DMS114 treated with DMSO at 0.1 percent for 48 hours (cell line): ENCODE results near the gene OCEL1.

Source experiments
- DNase-seq: peaks from one replicate; lab custom pipeline; 2025; ENCODE audit not compliant: unreplicated experiment; lab: John Stamatoyannopoulos, UW

Gene OCEL1

DNA sequence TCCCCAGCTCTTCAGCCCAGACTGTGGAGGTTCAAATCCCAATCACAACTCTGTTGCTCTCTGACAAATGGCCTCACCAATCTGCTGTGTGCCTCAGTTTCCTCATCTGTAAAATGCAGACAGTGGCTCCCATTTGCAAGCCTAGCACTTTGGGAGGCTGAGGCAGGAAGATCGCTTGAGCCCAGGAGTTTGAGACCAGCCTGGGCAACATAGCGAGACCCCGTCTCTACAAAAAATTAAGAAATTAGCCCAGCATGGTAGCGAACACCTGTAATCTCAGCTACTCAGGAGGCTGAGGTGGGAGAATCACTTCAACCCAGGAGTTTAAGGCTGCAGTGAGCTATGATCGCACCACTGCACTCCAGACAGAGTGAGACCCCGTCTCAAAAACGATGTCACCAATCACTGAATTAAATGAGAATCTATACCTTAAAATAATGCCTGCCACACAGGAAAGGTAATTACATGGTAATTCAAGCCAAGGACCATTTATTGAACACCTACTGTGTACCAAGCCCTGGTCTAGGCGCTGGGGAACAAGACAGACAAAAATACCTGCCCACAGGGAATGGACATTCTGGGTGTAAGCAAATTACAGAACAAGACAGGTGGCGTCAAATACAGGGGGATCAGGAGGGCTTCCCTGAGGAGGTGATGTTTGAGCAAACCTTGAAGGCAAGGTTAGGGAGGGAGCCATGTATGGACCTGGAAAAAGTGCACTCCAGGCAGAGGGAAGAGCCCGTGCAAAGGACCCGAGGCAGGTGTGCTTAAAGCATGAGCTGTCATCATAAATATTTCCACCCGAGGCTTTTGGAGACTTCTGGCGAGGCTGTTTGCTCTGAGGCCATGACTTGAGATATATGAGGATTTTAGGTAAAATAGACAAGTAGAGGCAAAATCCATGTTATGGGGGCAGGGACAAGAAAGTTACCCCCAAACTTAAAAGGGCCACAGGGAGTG lies 12.0 kb downstream of the OCEL1 start:
- DNase-seq = no peak

DNA sequence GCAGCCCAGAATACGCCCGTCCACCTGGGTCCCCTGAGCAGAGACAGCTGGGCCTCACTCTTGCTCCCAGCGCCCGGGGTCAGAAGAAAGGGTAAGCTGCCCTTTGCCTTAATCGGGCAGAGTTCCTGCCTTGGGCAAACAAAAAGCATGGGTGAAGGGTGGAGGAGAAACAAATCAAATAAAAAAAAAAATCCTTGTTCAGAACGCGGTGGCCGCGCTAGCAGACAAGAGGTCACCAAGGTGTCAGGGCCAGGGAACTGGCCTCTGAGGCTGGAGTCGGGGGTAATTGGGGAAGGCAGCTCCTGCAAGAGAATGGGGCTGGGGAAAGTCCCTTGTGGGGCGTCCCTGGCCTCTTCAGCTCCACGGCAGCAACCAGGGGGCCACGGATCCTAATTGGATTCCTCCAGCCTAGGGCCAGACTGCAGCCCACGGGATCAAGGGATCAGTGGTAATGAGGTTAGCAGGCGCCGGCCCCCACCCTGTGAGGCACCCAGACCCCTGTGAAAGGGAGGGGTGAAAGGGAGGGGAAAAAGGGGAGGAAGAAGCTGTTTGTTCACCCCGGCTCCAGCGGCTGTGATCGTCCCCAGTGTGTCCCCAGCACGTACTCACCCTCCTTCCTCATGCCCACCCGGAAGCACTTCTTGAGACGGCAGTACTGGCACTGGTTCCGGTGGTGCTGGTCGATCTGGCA lies 14.2 kb downstream of the OCEL1 start:
- no peak for DNase-seq

DNA sequence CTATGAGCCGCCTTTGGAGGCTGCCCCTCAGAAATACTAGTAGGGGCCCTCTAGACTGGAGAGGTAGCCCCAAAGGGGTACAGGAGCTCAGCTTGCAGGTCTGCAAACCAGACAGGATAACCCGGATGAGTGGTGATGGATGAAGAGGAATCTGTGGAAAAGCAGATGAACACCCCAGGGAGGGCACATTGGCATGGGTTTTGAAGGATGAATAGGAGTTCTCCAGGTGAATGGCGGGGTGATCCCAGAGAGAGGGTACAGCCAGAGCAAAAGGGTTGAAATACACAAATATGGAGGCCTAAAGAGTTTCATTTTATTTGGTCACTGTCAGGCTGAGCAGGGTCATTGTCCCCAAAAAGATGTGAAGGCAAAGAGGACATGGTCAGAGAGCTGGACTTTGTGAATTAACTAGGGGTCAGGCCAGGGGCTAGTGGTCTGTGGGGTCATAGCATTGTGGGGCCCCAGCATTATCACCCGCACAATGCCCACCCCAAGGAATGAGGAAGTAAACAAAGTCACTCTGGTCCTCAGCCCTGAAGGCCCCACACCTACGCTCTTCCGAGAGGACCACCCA lies 14.9 kb downstream of the OCEL1 start:
- DNase-seq = no peak

DNA sequence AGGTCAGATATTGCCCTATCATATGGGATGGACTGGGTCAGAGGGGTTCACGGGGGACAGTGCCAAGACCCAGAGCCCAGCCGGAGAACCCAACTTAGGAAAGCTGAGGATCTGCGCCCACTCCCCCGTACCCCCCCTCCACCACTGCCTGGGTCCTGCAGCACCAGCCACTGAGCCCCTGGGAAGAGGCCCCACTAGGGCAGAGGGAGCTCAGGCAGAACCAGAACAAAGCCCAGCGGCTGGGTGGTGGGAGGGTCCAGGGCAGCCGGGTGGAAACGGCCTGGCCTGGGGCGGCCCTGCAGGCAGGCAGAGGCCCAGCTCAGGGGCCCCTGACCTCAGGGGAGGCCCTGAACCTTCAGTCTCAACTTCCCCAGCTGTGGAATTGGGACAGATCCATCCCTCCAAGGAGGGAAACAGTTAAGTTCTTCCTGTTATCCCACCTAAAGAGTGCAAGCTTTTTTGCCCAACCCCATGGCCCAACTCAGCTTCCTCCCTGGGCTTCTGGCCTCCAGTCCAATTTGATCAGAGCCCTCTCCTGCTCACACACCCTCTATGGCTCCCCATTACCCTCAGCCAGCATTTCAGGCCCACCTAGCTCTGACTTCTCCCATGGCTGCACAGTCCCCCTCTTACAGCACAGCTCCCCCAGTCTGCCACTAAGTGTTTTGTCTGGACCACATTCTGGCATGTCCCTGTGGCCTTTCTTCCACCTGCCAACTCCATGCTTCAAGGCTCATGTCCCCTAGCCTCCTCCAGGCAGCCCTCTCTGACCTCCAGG lies 16.6 kb downstream of the OCEL1 start:
- DNase-seq = no peak

DNA sequence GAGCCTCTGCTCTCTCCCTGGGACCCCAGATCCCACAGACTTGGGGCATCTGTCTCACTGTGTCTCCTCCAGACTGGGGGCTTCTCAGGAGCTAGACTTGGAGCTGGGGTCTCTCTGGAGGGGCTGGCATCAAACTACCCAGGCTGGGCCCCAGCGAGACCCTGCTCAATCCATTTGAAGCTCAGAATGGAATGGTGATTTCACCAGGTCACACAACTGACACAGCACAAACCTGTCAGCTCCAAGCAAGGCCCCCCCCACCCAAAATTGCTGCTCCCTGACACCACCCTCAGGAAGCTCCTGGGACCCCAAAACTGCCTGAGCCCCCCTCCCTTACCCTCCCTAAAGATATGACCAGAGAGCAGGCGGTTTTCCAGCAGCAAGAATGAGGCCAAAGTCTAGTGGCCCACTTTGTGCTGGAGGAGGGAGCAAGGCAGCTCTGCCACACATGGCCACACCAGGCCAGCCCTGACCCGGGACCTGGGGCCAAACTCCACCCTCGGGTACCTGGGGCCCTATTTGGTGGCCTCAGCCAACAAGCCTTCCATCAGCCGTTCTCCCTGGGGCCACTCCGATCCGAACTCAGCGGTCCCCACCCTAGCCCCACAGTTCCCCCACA lies 17.3 kb downstream of the OCEL1 start:
- no peak for DNase-seq

DNA sequence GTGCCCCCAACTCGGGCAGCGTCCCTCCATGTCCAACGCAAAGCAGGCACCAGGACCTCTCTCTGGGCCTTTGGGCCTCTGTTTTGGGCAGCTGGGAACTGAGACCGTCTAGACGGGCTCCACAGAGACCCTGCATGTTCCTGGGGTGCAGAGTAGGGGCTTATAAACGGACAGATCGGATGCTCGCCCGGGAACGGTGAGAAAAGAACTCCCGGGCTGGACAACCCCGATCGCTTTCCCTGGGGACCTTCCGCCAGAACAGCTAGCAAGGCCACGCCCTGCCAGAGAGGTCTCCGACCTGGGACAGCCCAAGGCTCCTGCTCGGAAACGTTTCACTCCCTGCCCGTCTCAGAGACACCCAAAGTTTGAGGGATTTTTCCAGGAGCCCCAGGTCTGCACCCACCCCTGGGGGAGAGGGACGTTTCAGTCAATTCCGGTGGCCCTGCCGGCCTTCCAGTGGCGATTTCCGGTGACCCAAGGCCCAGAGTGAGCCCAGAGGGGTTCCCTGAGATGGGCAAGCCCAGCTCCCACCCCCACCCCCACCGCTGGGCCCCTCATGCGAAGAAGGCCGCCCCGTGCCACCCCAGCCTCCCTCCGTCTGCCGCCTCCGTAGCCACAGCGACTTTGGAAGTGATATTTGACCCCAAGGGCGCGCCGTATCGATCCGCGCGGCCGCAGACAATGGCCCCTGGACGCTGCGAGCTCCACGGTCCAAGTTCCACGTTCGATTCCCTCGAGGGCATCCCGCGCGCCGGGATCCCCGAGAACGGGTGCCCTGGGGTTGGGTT lies 18.0 kb downstream of the OCEL1 start:
- DNase-seq = no peak

DNA sequence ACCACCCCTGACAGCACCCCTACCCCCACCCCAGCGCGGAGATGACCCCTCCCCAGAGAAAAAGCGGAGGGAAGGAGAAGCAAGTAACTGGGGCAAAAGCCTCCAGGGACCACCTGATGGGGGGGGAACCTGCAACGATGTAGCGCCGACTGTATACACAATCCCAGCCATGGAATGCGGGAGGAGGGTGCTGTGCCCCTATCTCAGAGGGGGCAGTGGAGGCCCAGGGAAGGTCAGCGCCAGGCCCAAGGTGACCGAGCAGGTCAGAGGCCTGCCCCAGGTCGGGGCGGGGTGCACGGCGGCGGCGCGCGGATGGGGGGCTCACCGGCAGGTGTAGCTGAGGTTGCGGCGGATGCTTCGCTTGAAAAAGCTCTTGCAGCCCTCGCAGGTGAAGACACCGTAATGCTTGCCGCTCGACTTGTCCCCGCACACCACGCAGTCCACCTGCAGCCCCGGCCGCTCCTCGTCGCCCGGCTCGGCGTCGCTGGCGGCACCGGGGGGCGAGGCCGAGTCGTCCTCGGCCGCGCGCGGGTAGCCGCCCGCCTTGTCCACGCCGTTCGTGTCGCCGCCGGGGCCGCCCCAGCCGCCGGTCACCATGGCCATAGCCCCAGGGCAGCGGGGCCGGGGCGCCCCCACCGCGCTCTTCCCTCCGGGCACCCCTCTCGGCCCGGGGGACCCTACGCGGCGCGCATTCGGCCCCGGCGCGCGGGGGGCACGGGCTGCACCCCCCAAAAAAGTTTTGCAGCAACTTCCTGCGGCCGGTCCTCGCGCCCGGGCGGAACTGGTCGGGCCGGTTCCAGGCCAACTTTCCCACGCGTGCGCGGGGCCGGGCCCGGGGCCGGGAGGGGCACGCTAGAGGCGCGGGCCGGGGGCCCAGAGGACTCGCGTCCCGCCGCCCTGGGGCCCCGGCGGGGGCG lies 18.9 kb downstream of the OCEL1 start:
- DNase-seq = no peak

DNA sequence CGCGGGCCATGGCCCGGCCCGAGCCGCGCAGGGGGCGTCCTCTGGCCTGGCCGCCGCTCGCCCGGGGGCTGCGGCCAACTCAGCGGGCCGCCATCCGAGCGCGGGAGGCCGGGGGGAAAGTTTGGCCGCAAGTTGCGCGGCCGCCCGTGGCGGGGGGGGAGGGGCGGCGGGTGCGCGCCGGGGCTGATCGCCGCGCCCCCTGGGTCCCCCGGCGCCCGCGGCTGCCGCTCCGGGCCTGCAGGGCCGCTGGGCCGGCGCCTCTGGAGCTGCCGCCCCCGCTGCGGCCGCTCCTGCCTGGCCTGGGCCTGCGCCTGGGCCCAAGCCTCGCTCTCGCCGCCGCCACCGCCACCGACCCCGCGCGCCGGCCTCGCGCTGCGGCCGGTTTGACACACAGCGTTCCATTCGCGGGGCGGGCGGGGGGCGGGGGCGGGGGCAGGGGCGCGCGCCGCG lies 19.5 kb downstream of the OCEL1 start, which contains the start of gene NR2F6:
Gene NR2F6 (minus strand): TSS at position 385 of the 450 bp plus-strand sequence. CDS start 699 bp downstream, outside the sequence.
- no peak for DNase-seq

DNA sequence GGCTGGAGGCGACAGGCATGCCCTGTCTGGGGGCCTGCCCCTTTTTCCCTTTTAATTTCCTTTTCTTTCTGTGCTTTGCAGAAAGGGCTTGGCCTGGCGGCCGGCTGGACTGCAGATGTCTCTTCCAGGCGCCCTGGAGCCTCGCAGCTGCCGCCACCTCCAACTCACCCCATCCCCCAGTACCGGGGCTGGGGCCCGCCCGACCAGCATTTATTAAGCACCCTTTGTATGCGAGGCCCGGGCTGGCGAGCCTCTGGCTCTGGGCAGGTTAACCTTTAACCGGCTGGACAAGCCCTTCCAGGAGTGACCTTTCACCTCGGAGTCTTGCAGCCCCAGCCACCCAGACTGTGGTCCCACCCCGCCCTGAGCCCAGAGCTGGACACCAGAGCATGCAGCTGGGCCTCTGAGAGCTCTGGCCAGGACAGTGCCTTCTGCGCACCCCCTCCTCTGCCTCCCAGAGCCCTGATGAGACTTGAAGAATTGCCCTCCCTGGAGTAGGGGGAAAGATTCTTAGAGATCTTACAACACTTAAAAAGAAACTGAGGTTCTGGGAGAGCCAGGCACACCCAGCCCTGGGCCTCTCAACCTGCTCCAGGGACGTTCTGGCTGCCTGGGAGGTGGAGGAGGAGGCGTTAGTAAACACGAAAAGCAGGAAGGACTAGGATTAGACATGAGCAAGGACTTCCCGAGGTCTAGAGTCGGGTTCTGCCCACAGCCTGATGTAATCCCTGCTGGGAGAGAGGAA lies 20.8 kb downstream of the OCEL1 start:
- no peak for DNase-seq

DNA sequence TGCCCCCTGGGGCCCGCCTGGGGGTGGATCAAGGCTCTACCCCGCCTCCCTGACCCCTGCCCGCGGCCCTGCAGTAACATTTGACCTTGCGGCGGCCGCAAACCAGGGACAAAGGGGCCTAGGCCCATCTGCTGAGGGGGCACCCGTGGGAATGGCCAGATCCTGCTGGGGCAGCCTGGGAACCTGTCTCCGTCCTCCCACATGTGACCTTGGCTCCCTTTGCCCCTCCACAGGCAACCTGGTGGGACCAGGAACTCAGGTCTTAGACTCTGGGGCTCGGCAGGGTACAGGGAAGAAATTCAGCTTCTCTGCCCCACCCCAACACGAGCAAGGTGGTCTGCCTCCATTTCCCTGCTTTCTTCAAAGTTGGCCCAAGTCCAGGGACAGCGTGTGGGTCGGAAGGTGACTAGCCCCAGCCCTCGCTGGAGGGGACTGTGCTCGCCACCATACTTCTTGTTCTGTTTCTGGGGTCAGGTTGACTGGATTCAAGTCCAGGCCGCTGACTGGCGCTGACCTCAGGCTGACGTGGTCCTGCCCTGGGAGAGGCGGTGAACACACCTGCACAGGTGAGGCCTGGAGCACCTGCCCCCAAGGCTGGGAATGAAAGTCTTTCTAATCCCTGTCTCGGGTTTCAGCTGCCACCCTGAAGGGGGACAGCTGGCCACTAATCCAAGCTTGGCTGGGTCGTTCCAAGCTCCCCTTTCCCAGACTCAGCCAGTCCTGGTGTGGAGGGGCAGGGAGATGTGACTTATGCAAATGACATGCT lies 22.2 kb downstream of the OCEL1 start:
- no peak for DNase-seq

DNA sequence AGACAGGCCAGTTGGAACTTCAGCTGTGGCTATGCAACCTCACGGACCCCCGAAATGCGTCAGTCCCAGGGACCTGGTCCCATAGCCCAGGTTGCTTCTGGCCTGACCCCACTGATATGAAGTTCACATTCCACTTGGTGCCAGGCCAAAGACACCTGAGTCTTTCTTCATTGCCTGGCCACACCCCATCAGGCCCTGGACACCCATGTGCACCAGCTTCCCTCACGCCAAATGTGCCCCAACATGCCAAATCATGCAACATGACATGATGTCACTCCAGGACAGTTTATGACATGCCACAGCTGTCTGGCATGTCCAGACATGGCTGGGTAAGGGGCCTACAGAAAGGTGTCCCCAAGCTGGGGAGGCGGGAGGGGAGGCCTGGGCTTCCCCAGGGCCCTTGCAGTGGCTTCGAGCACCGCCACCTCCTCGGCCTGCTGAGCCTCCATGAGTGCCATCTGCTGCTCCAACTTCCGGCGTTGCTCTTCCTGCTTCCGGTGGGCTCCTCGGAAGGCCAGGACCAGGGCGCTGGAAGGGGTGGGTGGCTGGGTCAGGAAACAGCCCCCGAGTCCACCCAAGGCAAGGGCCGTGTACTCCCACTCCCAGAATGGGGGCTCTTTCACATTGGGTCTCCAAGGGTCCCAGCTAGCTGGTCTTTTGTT lies 24.0 kb downstream of the OCEL1 start:
- DNase-seq = no peak

DNA sequence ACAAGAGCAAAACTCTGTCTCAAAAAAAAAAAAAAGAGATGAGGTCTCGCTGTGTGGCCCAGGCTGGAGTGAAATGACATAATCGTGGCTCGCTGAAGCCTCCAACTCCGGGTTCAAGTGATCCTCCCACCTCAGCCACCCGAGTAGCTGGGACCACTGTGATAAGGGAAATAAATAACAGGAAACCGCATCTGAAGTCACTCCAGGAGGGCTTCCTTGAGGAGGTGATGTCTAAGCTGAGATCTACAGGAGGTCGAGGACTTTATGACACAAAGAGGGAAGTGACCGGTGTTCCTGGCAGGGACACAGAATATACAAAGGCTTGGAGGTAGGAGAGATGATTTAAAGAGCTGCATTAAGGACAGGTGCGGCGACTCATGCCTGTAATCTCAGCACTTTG lies 28.6 kb downstream of the OCEL1 start:
- no peak for DNase-seq

DNA sequence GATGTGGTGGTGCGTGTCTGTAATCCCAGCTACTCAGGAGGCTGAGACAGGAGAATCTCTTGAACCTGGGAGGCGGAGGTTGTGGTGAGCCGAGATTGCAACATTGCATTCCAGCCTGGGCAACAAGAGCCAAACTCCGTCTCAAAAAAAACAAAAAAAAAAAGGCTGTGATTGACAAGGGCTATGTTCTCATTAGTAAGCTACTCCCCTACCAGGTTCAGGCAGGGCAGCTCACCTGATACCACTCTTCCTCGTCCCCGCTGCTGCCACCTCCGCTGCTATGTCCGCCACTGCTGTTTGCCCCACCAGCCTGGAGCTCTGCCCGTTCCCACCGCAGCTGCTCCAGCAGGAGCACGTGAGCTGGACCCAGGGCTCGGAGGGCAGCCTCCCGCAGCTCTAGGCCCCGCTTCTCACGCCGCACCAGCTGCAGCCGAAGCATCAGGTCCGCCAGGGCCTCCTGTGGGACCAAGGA lies 29.2 kb downstream of the OCEL1 start:
- no peak for DNase-seq

DNA sequence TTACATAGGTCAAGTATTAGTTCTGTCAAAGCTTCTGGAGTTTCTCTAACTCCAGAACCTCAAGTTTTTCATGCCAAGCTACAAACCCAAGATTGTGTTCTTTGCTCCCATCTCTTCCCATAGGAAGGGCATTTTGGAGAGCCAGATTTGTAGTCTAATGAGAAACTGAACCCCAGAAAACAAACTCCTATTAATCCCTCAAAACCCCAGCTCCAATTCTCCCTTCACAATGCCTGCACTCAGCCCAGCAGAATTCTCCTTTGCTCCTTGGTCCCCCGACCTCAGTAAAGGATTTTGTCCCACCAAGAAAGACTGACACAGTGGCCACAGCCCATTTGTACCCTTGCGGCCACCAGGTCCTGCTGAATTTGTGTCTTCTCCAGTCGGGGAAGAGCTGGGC lies 30.1 kb downstream of the OCEL1 start:
- DNase-seq = no peak

DNA sequence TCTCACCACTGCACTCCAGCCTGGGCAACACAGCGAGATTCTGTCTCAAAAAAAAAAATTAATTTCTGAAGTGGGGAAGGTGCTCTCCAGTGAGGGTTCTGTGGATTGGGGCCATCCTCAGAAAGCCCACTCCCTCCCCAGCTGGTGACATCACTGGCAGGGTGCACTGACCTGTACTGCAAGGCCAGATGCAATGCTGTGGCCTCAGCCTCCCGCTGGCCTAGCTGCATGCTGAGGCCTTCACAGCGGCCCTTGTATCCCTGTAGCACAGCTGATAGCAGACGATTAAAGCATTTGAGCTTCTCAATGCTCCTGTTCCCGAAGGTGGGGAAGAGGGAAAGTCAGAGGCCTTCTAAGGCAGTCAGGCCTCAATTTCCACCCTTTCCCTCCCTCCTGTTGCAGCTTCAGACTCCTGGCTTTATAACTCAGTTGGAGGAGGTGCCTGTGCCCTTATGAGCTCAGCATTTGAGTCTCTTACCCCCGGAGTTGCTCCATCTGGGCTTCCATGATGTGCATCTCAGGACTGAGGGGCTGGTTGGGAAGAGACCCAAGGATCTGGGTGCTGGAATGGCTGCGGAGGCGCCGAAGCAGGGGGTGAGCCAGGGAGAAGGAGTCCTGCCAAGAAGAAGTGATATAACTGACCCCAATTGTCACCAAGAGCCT lies 33.2 kb downstream of the OCEL1 start:
- no peak for DNase-seq

DNA sequence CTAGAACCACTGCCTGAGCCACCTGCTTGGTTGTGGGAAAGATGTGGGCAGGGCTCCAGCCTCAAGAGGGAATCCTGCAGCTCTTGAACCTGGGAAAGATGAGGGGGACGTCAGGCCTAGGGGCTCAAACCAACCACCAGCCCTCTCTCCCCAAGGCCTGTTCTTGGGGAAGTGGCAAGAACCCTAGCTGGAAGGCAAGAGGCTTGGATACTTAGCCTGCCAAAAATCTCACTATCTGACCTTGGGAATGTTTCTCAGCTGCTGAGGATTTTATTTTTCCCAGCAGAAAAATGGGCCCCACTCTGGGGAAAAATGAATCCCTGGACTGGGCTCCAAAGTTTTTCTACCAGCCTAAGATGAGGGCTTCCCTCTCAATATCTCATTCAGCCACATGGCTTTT lies 33.9 kb downstream of the OCEL1 start:
- no peak for DNase-seq
